Neural progenitor cell (in vitro differentiated cells): ENCODE measurements around the gene JMJD4. TPM values are rescaled to one million over a fixed set of nuclear protein-coding genes. Genes with fewer than 3 reads are reported as not detected.
A peak's percentile ranks its signal among the peaks of the same experiment; 100 is the strongest.

ENCODE experiments used
- DNase-seq: peaks from one replicate; pipeline ENCODE4 v3.0.0-alpha.2; 2016; ENCODE audit warnings: low spot score
- H2AFZ ChIP-seq: fragments of 200-600 bp; sonication (generic); replicated peaks from 2 replicates; pipeline ENCODE4 v1.6.1; 2016; ENCODE audit warnings: antibody characterized with exemption
- H3F3A ChIP-seq: fragments of 200-600 bp; sonication (generic); 2 replicates; pipeline ENCODE4 v1.6.1; 2016; ENCODE audit warnings: antibody characterized with exemption, low read depth
- H3K27ac ChIP-seq: fragments of 200-600 bp; sonication (generic); 2 replicates; pipeline ENCODE4 v1.5.1; 2016; ENCODE audit warnings: mild to moderate bottlenecking
- H3K27me3 ChIP-seq: fragments of 200-600 bp; sonication (generic); 2 replicates; pipeline ENCODE4 v1.6.1; 2016; ENCODE audit warnings: mild to moderate bottlenecking, moderate library complexity
- H3K36me3 ChIP-seq: fragments of 200-600 bp; sonication (generic); 2 replicates; pipeline ENCODE4 v1.5.1; 2016
- H3K4me1 ChIP-seq: fragments of 200-600 bp; sonication (generic); 2 replicates; pipeline ENCODE4 v1.6.1; 2016; ENCODE audit warnings: mixed run types
- H3K4me2 ChIP-seq: fragments of 200-600 bp; sonication (generic); 2 replicates; pipeline ENCODE4 v1.6.1; 2016
- H3K4me3 ChIP-seq: fragments of 200-600 bp; sonication (generic); 2 replicates; pipeline ENCODE4 v1.5.1; 2016
- H3K79me2 ChIP-seq: fragments of 200-600 bp; sonication (generic); 2 replicates; pipeline ENCODE4 v1.6.1; 2016; ENCODE audit warnings: low read depth
- H3K9ac ChIP-seq: fragments of 200-600 bp; sonication (generic); 2 replicates; pipeline ENCODE4 v1.6.1; 2016
- H3K9me3 ChIP-seq: fragments of 200-600 bp; sonication (generic); 2 replicates; pipeline ENCODE4 v1.5.1; 2016; ENCODE audit warnings: low read depth
- H4K20me1 ChIP-seq: fragments of 200-600 bp; sonication (generic); 2 replicates; pipeline ENCODE4 v1.6.1; 2016; ENCODE audit warnings: low read depth
- H3K27ac Mint-ChIP-seq: 3 replicates; pipeline ENCODE4 v1.8.0; 2021; ENCODE audit warnings: mixed read lengths
- H3K27me3 Mint-ChIP-seq: 2 replicates; pipeline ENCODE4 v1.8.0; 2022; ENCODE audit warnings: low read depth, mild to moderate bottlenecking, inconsistent platforms, moderate library complexity, mixed read lengths; ENCODE audit not compliant: insufficient read depth
- H3K36me3 Mint-ChIP-seq: 3 replicates; pipeline ENCODE4 v1.8.0; 2021; ENCODE audit warnings: mixed read lengths
- H3K4me1 Mint-ChIP-seq: 3 replicates; pipeline ENCODE4 v1.8.0; 2021; ENCODE audit warnings: mixed read lengths
- H3K4me3 Mint-ChIP-seq: 3 replicates; pipeline ENCODE4 v1.8.0; 2021; ENCODE audit warnings: mild to moderate bottlenecking, moderate library complexity, mixed read lengths
- H3K9me3 Mint-ChIP-seq: 3 replicates; pipeline ENCODE4 v1.8.0; 2020; ENCODE audit warnings: mixed read lengths
- EZH2 ChIP-seq: fragments of 200-600 bp; sonication (generic); IDR thresholded peaks from 2 replicates; pipeline ENCODE4 v1.6.1; 2017; ENCODE audit warnings: antibody characterized with exemption, mild to moderate bottlenecking, moderate library complexity
- EZH2phosphoT487 ChIP-seq: fragments of 200-600 bp; sonication (generic); IDR thresholded peaks from 2 replicates; pipeline ENCODE4 v1.6.1; 2017; ENCODE audit warnings: antibody characterized with exemption
- total RNA-seq: library from RNA; depleted of rRNA; stranded (reverse); fragments of >200 nt; gene quantifications from 2 replicates; pipeline ENCODE4 v1.2.3, GENCODE V29; 2015; ENCODE audit warnings: low replicate concordance
- TF ChIP-seq, protein P1 (sequence below): fragments of 200-600 bp; sonication (generic); IDR thresholded peaks from 2 replicates; pipeline ENCODE4 v1.5.1; 2017; ENCODE audit warnings: antibody characterized with exemption, mild to moderate bottlenecking

The JMJD4 gene
- total RNA-seq, 1 donor from 2014 or later = 7.5 TPM

DNA sequence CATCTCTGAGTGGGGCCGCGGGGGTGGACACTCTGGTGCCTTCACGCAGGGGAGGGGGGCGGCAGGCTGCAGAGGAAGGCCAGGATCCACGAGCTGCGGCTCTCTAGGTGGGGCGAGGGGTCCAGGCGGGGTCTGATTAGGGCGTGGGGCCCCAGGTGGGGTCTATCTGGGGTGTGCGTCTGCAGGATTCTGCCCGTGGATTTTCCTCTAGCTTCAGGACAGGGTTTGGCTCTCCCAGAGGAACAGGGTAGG, 6.3 kb downstream of the JMJD4 start:
- H3K27me3 Mint-ChIP-seq = peaks cover 3% of the 10 kb centered on the region
- H3K9me3 Mint-ChIP-seq = no peaks in the 10 kb centered on the region
- H3K9ac ChIP-seq = peak overlapping the region; percentile 49
- H3K27ac ChIP-seq = no peak overlapping the region
- peaks cover 29% of the 10 kb centered on the region for H3F3A ChIP-seq
- peak overlapping the region; percentile 88 for H3K4me3 Mint-ChIP-seq
- peaks cover 5% of the 10 kb centered on the region for H3K27me3 ChIP-seq
- peak overlapping the region; percentile 91 for H3K4me2 ChIP-seq
- peaks cover 29% of the 10 kb centered on the region for H3K4me1 Mint-ChIP-seq
- no peaks in the 10 kb centered on the region for H3K36me3 ChIP-seq
- H3K27ac Mint-ChIP-seq = peak overlapping the region; percentile 79
- H3K4me1 ChIP-seq = peaks cover 8% of the 10 kb centered on the region
- DNase-seq = no peak
- H4K20me1 ChIP-seq = peaks cover 26% of the 10 kb centered on the region
- H2AFZ ChIP-seq = peak overlapping the region; percentile 93
- no peaks in the 10 kb centered on the region for H3K9me3 ChIP-seq
- peak overlapping the region; percentile 67 for H3K4me3 ChIP-seq
- TF ChIP-seq EZH2 = no peak
- no peak for TF ChIP-seq EZH2phosphoT487
- TF ChIP-seq, protein P1, sequence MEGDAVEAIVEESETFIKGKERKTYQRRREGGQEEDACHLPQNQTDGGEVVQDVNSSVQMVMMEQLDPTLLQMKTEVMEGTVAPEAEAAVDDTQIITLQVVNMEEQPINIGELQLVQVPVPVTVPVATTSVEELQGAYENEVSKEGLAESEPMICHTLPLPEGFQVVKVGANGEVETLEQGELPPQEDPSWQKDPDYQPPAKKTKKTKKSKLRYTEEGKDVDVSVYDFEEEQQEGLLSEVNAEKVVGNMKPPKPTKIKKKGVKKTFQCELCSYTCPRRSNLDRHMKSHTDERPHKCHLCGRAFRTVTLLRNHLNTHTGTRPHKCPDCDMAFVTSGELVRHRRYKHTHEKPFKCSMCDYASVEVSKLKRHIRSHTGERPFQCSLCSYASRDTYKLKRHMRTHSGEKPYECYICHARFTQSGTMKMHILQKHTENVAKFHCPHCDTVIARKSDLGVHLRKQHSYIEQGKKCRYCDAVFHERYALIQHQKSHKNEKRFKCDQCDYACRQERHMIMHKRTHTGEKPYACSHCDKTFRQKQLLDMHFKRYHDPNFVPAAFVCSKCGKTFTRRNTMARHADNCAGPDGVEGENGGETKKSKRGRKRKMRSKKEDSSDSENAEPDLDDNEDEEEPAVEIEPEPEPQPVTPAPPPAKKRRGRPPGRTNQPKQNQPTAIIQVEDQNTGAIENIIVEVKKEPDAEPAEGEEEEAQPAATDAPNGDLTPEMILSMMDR = no peak
- no peaks in the 10 kb centered on the region for H3K36me3 Mint-ChIP-seq
- peaks cover 4% of the 10 kb centered on the region for H3K79me2 ChIP-seq

DNA sequence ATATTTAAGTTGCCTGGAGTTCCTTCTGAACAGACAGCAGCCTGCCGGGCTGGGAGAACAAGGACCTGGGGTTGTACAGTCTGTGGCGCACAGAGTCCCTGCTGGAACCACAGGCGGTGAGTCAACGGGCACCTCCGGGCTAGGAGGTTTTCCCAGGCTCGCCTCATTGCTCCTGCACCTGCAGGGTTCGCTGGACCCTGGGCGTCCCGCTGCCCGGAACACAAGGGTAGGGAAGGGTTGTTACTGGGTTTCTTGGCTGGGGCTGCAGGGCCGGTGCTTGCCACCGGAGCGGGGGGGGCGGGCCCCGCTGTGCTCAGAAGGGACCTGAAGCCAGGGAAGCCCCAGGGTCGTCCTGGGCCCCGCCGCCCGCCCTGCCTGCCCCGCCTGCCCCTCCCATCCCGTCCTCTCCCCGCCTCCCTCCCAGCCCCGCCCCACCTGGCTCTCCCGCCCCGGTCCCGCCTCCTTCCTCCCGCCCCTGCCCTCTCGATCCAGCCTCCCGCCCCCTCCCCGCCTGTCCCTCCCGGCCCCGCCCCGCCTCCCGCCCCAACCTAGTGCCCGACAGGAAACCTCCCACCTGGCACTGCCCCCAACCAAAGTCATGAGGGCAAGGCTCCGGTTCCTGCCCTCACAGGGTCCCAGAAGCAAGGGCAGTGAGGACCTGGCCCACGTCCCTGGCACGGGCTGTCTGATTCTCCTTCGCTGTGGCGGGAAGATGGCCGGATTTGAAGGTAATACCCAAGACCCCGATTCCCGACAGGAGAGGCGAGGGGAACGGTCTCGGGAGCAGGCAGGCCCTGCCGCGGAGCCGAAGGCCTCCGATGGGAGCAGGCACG, 6.8 kb downstream of the JMJD4 start:
- Mint-ChIP-seq H3K27ac (peak overlapping the region; percentile 79), H3K36me3 (no peaks in the 10 kb centered on the region), H3K4me3 (peak overlapping the region; percentile 88), H3K9me3 (no peaks in the 10 kb centered on the region), H3K4me1 (peaks cover 24% of the 10 kb centered on the region), H3K27me3 (peaks cover 3% of the 10 kb centered on the region)
- Histone ChIP-seq H3K4me3 (peak overlapping the region; percentile 67), H3K4me1 (peaks cover 6% of the 10 kb centered on the region), H3K36me3 (no peaks in the 10 kb centered on the region), H3K9ac (peak overlapping the region; percentile 49), H3K27me3 (peaks cover 5% of the 10 kb centered on the region), H3K9me3 (no peaks in the 10 kb centered on the region), H3F3A (peaks cover 29% of the 10 kb centered on the region), H2AFZ (peak overlapping the region; percentile 93), H4K20me1 (peaks cover 22% of the 10 kb centered on the region), H3K4me2 (peak overlapping the region; percentile 91), H3K27ac (no peak overlapping the region), H3K79me2 (no peaks in the 10 kb centered on the region)
- TF ChIP-seq EZH2 (no peak), EZH2phosphoT487 (no peak)
- TF ChIP-seq, protein P1 = no peak
- peak; percentile 89 for DNase-seq

- no peaks in the 10 kb centered on the region for H3K9me3 ChIP-seq
- Mint-ChIP-seq H3K4me1 (peaks cover 24% of the 10 kb centered on the region), H3K36me3 (no peaks in the 10 kb centered on the region), H3K27ac (no peak overlapping the region), H3K27me3 (peaks cover 5% of the 10 kb centered on the region), H3K9me3 (peaks cover 2% of the 10 kb centered on the region), H3K4me3 (peak overlapping the region; percentile 86)
- H3K9ac ChIP-seq = no peak overlapping the region
- H3K4me2 ChIP-seq = no peak overlapping the region
- peaks cover 29% of the 10 kb centered on the region for H3F3A ChIP-seq
- no peaks in the 10 kb centered on the region for H3K36me3 ChIP-seq
- peaks cover 22% of the 10 kb centered on the region for H4K20me1 ChIP-seq
- no peak for DNase-seq
- H3K4me1 ChIP-seq = peaks cover 6% of the 10 kb centered on the region
- H3K27ac ChIP-seq = no peak overlapping the region
- no peak overlapping the region for H2AFZ ChIP-seq
- no peaks in the 10 kb centered on the region for H3K79me2 ChIP-seq
- no peak for TF ChIP-seq EZH2phosphoT487
- no peak overlapping the region for H3K4me3 ChIP-seq
- peaks cover 5% of the 10 kb centered on the region for H3K27me3 ChIP-seq
Observed at GRCh38 chr1:227726924-227727599, 8.0 kb downstream of the JMJD4 start.

GRCh38 chr1:227726318-227726717, 8.8 kb downstream of the JMJD4 start:
- Mint-ChIP-seq H3K4me1 (peaks cover 24% of the 10 kb centered on the region), H3K27me3 (peaks cover 5% of the 10 kb centered on the region), H3K36me3 (no peaks in the 10 kb centered on the region), H3K27ac (no peak overlapping the region), H3K4me3 (no peak overlapping the region), H3K9me3 (peaks cover 7% of the 10 kb centered on the region)
- Histone ChIP-seq H3K4me3 (no peak overlapping the region), H2AFZ (no peak overlapping the region), H3K4me1 (peaks cover 6% of the 10 kb centered on the region), H3K36me3 (no peaks in the 10 kb centered on the region), H3K27ac (no peak overlapping the region), H3K27me3 (peaks cover 5% of the 10 kb centered on the region), H4K20me1 (peaks cover 22% of the 10 kb centered on the region), H3K9me3 (no peaks in the 10 kb centered on the region), H3K79me2 (no peaks in the 10 kb centered on the region), H3K9ac (no peak overlapping the region), H3K4me2 (no peak overlapping the region), H3F3A (peaks cover 29% of the 10 kb centered on the region)
- no peak for DNase-seq
- TF ChIP-seq, protein P1 = no peak
- TF ChIP-seq EZH2phosphoT487 (no peak), EZH2 (no peak)
